ENCODE results near the gene HMX3.

DNA sequence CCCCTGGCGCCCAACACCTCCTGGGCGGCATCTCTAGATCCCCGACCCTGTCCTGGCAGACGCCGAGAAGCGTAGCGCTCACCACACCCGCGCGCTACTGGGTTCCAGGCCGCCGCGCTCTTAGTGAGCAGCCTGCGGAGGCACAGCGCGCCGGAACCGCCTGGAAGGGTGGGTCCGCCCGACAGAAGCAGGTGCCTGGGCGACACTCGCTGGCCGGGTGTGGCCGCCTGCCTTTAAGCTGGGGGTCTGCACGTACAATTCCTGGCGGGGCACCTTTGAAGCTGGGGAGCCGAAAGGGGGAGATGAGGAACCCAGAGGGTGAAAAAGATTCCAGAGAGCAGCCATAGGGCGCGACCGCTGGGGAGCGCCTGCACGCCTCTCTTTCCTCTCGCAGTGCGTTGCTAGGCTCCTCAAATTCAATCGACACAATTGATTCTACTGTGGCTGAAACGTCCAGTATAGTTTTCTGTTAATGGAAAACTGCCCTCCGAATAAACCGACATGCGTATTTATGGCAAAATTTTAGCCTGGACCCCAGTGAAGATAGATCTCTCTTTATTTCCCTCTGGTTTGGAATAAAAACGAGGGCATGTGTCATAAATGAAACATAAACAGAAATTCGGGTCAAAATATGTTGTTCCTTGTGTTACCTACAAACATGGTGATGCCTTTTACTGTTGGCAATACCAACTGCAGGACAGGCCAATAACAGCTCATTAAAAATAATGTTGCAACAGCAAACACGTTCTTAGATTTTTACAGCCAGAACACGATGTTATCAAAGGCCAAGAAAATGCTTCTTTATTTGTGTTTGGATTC lies 4.6 kb downstream of the HMX3 start:
- TF ChIP-seq, protein P1, sequence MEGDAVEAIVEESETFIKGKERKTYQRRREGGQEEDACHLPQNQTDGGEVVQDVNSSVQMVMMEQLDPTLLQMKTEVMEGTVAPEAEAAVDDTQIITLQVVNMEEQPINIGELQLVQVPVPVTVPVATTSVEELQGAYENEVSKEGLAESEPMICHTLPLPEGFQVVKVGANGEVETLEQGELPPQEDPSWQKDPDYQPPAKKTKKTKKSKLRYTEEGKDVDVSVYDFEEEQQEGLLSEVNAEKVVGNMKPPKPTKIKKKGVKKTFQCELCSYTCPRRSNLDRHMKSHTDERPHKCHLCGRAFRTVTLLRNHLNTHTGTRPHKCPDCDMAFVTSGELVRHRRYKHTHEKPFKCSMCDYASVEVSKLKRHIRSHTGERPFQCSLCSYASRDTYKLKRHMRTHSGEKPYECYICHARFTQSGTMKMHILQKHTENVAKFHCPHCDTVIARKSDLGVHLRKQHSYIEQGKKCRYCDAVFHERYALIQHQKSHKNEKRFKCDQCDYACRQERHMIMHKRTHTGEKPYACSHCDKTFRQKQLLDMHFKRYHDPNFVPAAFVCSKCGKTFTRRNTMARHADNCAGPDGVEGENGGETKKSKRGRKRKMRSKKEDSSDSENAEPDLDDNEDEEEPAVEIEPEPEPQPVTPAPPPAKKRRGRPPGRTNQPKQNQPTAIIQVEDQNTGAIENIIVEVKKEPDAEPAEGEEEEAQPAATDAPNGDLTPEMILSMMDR (IDR thresholded peaks at IDR 0.05; ENCODE audit: low read length), result no peak
- TF ChIP-seq EZH2 (optimal IDR thresholded peaks at IDR 0.05; ENCODE audit: low read depth, low read length), result no peak

All from MM.1S (cell line).